Panc1 (cell line): ENCODE measurements around the gene PCDHA9. TPM values are rescaled to one million over a fixed set of nuclear protein-coding genes. Genes with fewer than 3 reads are reported as not detected.
A peak's percentile ranks its signal among the peaks of the same experiment; 100 is the strongest.

Experiments used
- ATAC-seq: fragments of 200-7000 bp; cut with Tn5 transposase; 2 replicates; pipeline ENCODE4 v1.9.1; 2020; ENCODE audit warnings: mild to moderate bottlenecking, moderate library complexity
- BruUV-seq: library from RNA; stranded (reverse); fragments of 400-500 nt; replicated peaks from 2 replicates; lab custom pipeline; 2021; lab: Mats Ljungman, UMichigan
- CTCF ChIA-PET: fragments of 300-600 bp; sonication (Branson Sonifier 250); formaldehyde crosslinking; loops from one replicate; lab custom pipeline; 2022; ENCODE audit warnings: antibody characterized with exemption; lab: Charles Lee
- POLR2A ChIA-PET: fragments of 300-600 bp; sonication (Branson Sonifier 250); formaldehyde crosslinking; loops from one replicate; lab custom pipeline; 2022; ENCODE audit warnings: antibody characterized with exemption; lab: Charles Lee
- DNase-seq: peaks from one replicate; pipeline ENCODE4 v3.0.0-alpha.2; 2010; ENCODE audit warnings: low read depth, low spot score
- H3K27ac ChIP-seq: 2 replicates; pipeline ENCODE4 v1.5.1; 2011; ENCODE audit warnings: mild to moderate bottlenecking, low read length, inconsistent platforms
- H3K27me3 ChIP-seq: fragments of 200-500 bp; sonication (Bioruptor generic); 2 replicates; pipeline ENCODE4 v1.6.0; 2014; ENCODE audit warnings: low read length, inconsistent platforms; ENCODE audit not compliant: control insufficient read depth, insufficient read depth
- H3K36me3 ChIP-seq: fragments of 200-500 bp; sonication (Bioruptor generic); 2 replicates; pipeline ENCODE4 v1.5.1; 2014; ENCODE audit warnings: inconsistent platforms, mild to moderate bottlenecking, low read length, moderate library complexity; ENCODE audit not compliant: control insufficient read depth, insufficient read depth
- H3K4me1 ChIP-seq: 2 replicates; pipeline ENCODE4 v1.5.1; 2011; ENCODE audit warnings: inconsistent platforms, mild to moderate bottlenecking, low read length, moderate library complexity; ENCODE audit not compliant: control insufficient read depth, insufficient read depth
- H3K4me3 ChIP-seq, 2 experiments: 2 replicates each; pipeline ENCODE4 v1.5.1; 2011 to 2012; ENCODE audit warnings: low read depth in 2 of 2, low read length in 2 of 2, mild to moderate bottlenecking in 2 of 2, inconsistent platforms in 1 of 2, moderate library complexity in 1 of 2
- H3K9me3 ChIP-seq: fragments of 200-500 bp; sonication (Bioruptor generic); 2 replicates; pipeline ENCODE4 v1.5.1; 2014; ENCODE audit warnings: low read depth, mild to moderate bottlenecking, inconsistent platforms, low read length, moderate library complexity; ENCODE audit not compliant: control insufficient read depth, insufficient read depth
- CTCF ChIP-seq: fragments of 450-650 bp; IDR thresholded peaks from 2 replicates; pipeline ENCODE4 v1.5.1; 2017; ENCODE audit warnings: mild to moderate bottlenecking
- POLR2AphosphoS5 ChIP-seq: IDR thresholded peaks from 2 replicates; pipeline ENCODE4 v1.6.1; 2012; ENCODE audit warnings: mild to moderate bottlenecking, low read depth, low read length, moderate library complexity
- REST ChIP-seq, 2 experiments: IDR thresholded peaks; 2 replicates each; pipeline ENCODE4 v1.6.1; 2011 to 2012; ENCODE audit warnings: low read depth in 2 of 2, control low read depth in 1 of 2, low read length in 1 of 2, mild to moderate bottlenecking in 1 of 2, moderate library complexity in 1 of 2; ENCODE audit not compliant: insufficient read depth in 1 of 2
- SIN3A ChIP-seq: IDR thresholded peaks from 2 replicates; pipeline ENCODE4 v1.6.1; 2012; ENCODE audit warnings: low read depth, mild to moderate bottlenecking, low read length, moderate library complexity, borderline replicate concordance; ENCODE audit not compliant: insufficient read depth
- TCF7L2 ChIP-seq: IDR thresholded peaks from 2 replicates; pipeline ENCODE4 v1.6.1; 2011; ENCODE audit warnings: mild to moderate bottlenecking, low read depth, low read length, inconsistent platforms
- in situ Hi-C: cut with HindIII; loops from 2 replicates; pipeline ENCODE4 v1.10.0; 2016; ENCODE audit warnings: low sequenced_read_pairs, low pct_unique_long_range_greater_than_20kb
- intact Hi-C: fragments of 100-400 bp; cut with micrococcal nuclease; formaldehyde crosslinking; loops from one replicate; pipeline ENCODE4 v1.10.0; 2022; ENCODE audit not compliant: unreplicated experiment
- total RNA-seq: library from RNA; stranded (reverse); gene quantifications from one replicate; pipeline ENCODE4 v1.2.1, GENCODE V29; 2021; ENCODE audit not compliant: unreplicated experiment

Gene PCDHA9
- total RNA-seq, 1 experiment from 2014 or later = 0.21 TPM

GRCh38 chr5:140855772-140856674 is 7.8 kb downstream of the PCDHA9 start, which contains the start of gene PCDHA10:
Gene PCDHA10, plus strand, starts transcription at chr5:140855897. Its CDS starts 152 bp downstream, at chr5:140856049.
- DNase-seq = no peak
- Histone ChIP-seq H3K9me3 (no peaks in the 10 kb centered on the region), H3K27ac (no peak within 1 kb of the TSS), H3K36me3 (no peaks in the 10 kb centered on the region), H3K27me3 (no peaks in the 10 kb centered on the region), H3K4me1 (no peaks in the 10 kb centered on the region), H3K4me3 (no peak within 1 kb of the TSS)
- no peak for ATAC-seq
- POLR2A ChIA-PET = no interaction called here
- intact Hi-C loops (no loop called here), in situ Hi-C loops (no loop called here)
- BruUV-seq = no TSS peak
- CTCF ChIA-PET = interaction anchor here (1.7 kb wide), 1 partner anchor 184 kb away, joined by 4 read pairs; no protein-coding TSS in a partner anchor
- TF ChIP-seq SIN3A (no peak), CTCF (peak; percentile 22; the same call in 1 of the 2 replicates)

- H3K36me3 ChIP-seq = no peaks in the 10 kb centered on the region
- in situ Hi-C loops (no loop called here), intact Hi-C loops (no loop called here)
- POLR2A ChIA-PET = no interaction called here
- no peak overlapping the region for H3K4me3 ChIP-seq
- CTCF ChIA-PET = no interaction called here
- TF ChIP-seq POLR2AphosphoS5 (no peak), CTCF (no peak), SIN3A (no peak), REST (IDR thresholded peaks at IDR 0.05; ENCODE audit: insufficient read depth in 1 of 2, low read depth in 2 of 2, low read length in 1 of 2) (no peak), TCF7L2 (no peak)
- H3K27me3 ChIP-seq = no peaks in the 10 kb centered on the region
- no peaks in the 10 kb centered on the region for H3K9me3 ChIP-seq
- H3K4me1 ChIP-seq = no peaks in the 10 kb centered on the region
- no TSS peak for BruUV-seq
- no peak overlapping the region for H3K27ac ChIP-seq
- no peak for DNase-seq
- no peak for ATAC-seq
These were observed 9.2 kb downstream of the PCDHA9 start for GRCh38 chr5:140857177-140857986.
